Mesothelial cell of epicardium (in vitro differentiated cells): ENCODE results near the gene MICAL2. TPM values are rescaled to one million over a fixed set of nuclear protein-coding genes. Genes with fewer than 3 reads are reported as not detected.

Source experiments
- DNase-seq, 2 experiments: peaks; one replicate each; pipeline ENCODE4 v3.0.0; 2021; ENCODE audit warnings: low spot score in 2 of 2; ENCODE audit not compliant: unreplicated experiment in 2 of 2
- H3K27ac Mint-ChIP-seq: 2 replicates; pipeline ENCODE4 v1.8.0; 2021; ENCODE audit warnings: mixed read lengths
- H3K27me3 Mint-ChIP-seq: 2 replicates; pipeline ENCODE4 v1.8.0; 2021; ENCODE audit warnings: low read depth, mixed read lengths
- H3K36me3 Mint-ChIP-seq: 2 replicates; pipeline ENCODE4 v1.8.0; 2021; ENCODE audit warnings: mixed read lengths
- H3K4me1 Mint-ChIP-seq: 2 replicates; pipeline ENCODE4 v1.8.0; 2021; ENCODE audit warnings: mixed read lengths
- H3K4me3 Mint-ChIP-seq: 2 replicates; pipeline ENCODE4 v1.8.0; 2021; ENCODE audit warnings: mild to moderate bottlenecking, moderate library complexity, mixed read lengths
- H3K9me3 Mint-ChIP-seq: 2 replicates; pipeline ENCODE4 v1.8.0; 2021; ENCODE audit warnings: mixed read lengths
- CTCF ChIP-seq: fragments of 200-600 bp; sonication (generic); IDR thresholded peaks from one replicate; pipeline ENCODE4 v1.5.0; 2021; ENCODE audit warnings: antibody characterized with exemption; ENCODE audit not compliant: unreplicated experiment
- total RNA-seq: library from RNA; stranded (reverse); gene quantifications from 3 replicates; pipeline ENCODE4 v1.2.1, GENCODE V29; 2021

The MICAL2 gene
- total RNA-seq, 1 donor from 2014 or later = 15.0 TPM

- Mint-ChIP-seq H3K4me3 (no peak overlapping the region), H3K27me3 (no peaks in the 10 kb centered on the region), H3K9me3 (no peaks in the 10 kb centered on the region), H3K27ac (no peak overlapping the region), H3K36me3 (no peaks in the 10 kb centered on the region), H3K4me1 (peaks cover 35% of the 10 kb centered on the region)
- TF ChIP-seq CTCF = no peak
- no peak for DNase-seq
These were observed 74.8 kb downstream of the MICAL2 start for GRCh38 chr11:12185106-12185690.

GRCh38 chr11:12185914-12186313, 75.5 kb downstream of the MICAL2 start:
- Mint-ChIP-seq H3K36me3 (no peaks in the 10 kb centered on the region), H3K9me3 (no peaks in the 10 kb centered on the region), H3K27me3 (no peaks in the 10 kb centered on the region), H3K4me1 (peaks cover 35% of the 10 kb centered on the region), H3K27ac (no peak overlapping the region), H3K4me3 (no peak overlapping the region)
- TF ChIP-seq CTCF = no peak
- no peak for DNase-seq

GRCh38 chr11:12186701-12187100, 76.3 kb downstream of the MICAL2 start:
- no peak for TF ChIP-seq CTCF
- Mint-ChIP-seq H3K27ac (no peak overlapping the region), H3K36me3 (no peaks in the 10 kb centered on the region), H3K4me1 (peaks cover 31% of the 10 kb centered on the region), H3K4me3 (no peak overlapping the region), H3K27me3 (no peaks in the 10 kb centered on the region), H3K9me3 (no peaks in the 10 kb centered on the region)
- no peak for DNase-seq

- H3K27me3 Mint-ChIP-seq = no peaks in the 10 kb centered on the region
- H3K9me3 Mint-ChIP-seq = no peaks in the 10 kb centered on the region
- no peaks in the 10 kb centered on the region for H3K36me3 Mint-ChIP-seq
- no peak overlapping the region for H3K27ac Mint-ChIP-seq
- no peak for TF ChIP-seq CTCF
- no peak for DNase-seq
- peaks cover 26% of the 10 kb centered on the region for H3K4me1 Mint-ChIP-seq
- H3K4me3 Mint-ChIP-seq = no peak overlapping the region
These were observed 77.0 kb downstream of the MICAL2 start for GRCh38 chr11:12187399-12187798.

GRCh38 chr11:12188548-12189317, 78.3 kb downstream of the MICAL2 start:
- peaks cover 15% of the 10 kb centered on the region for H3K4me1 Mint-ChIP-seq
- no peaks in the 10 kb centered on the region for H3K9me3 Mint-ChIP-seq
- no peak overlapping the region for H3K4me3 Mint-ChIP-seq
- H3K27ac Mint-ChIP-seq = no peak overlapping the region
- no peaks in the 10 kb centered on the region for H3K36me3 Mint-ChIP-seq
- TF ChIP-seq CTCF = no peak
- no peaks in the 10 kb centered on the region for H3K27me3 Mint-ChIP-seq
- DNase-seq = no peak
